Measurements from ENCODE around the gene MBD4.

The MBD4 gene

DNA sequence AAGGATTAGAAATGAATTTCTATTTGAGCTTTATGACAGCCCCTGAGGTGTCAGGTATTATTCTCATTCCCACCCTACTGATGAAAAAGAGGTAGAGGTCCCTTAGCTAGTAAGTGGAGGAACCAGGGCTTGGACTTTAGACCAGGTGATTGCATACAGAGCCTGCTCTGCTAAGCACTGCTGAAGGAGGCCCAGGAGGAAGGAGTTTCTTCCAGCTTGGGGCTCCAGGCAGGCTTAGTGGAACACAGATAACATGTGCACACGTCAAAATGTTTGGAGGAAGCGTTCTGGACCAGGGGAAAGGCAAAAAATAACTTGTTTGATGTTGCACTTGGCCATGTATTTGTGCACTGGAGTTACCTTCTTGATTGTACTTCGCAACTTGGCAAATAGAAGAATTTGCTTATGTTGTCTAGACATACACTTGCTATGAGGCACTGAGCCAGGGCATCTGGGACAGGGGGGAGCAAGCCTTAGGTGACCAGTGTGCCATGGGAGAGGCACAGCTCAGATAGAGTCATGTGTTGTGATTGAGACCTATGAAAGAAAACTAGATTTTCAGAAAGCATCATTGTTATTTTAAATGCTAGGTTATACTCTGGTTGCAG is 22.7 kb upstream of the MBD4 start:
- DNase-seq, result no peak

DNA sequence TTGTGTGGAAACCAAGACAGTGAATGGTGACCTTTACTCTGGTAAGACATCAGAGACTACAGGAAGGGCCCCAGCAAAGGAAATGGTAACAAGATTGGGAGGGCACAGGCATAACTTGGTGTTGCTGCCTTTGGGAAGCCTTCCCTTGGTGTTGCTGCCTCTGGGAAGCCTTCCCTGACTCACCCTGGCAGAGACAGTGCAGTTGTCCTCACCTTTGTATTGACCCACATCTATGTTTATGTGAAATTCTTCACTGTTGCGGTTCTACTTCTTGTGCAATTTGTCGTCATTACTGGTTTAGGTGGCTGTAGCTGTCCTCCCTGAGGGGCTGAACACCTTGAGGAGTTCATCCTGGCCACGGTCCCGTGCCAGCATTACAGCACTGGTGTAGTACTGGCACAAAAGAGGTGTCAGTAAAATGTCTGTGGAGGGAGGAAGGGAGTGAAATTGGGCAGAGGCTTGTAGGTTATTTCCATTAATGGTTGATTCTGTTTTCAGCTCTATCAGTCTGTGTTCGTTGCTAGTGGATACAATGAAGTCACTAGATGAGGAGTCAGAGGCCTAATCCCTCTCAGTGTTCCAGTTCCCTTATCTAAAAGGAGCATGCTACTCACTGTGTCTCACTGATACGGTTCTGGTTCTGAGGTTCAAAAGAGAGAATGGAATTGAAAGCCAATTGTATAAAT is 21.9 kb upstream of the MBD4 start:
- no peak for DNase-seq

GRCh38 chr3:129461022-129461421 is 21.3 kb upstream of the MBD4 start:
- DNase-seq, result no peak

GRCh38 chr3:129460572-129460971 is 20.8 kb upstream of the MBD4 start:
- no peak for DNase-seq

DNA sequence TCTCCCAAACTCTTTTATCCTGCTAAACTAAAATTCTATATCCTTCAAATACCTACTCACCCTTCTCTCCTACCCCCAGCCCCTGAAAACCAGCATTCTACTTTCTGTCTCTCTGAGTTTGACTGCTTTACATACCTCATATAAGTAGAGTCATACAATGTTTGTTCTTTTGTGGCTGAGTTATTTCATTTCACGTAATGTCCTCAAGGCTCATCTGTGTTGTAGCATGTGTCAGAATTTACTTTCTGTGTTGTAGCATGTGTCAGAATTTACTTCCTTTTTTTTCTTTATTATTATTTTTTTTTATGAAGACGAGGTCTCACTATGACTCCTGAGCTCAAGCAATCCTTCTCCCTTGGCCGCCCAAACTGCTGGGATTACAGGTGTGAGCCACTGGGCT is 20.4 kb upstream of the MBD4 start:
- no peak for DNase-seq

DNA sequence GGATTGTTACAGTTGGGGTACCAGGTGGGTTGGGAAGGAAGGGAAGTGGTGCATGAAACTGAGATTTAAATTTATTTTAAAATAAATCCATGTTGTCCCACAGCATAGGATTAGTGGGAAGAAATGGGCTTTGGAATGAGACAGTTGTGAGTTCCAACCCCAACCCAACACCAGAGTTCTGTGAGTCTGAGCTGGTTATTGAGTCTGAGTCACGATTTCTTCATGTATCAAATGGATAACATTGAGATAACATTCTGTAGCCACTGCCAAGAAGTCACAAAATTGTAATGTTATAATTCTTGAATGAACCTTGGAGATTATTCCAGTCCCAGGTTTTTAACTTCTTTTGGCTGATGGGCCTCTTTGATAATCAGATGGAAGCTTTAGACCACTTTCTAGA is 14.0 kb upstream of the MBD4 start:
- DNase-seq, result no peak

DNA sequence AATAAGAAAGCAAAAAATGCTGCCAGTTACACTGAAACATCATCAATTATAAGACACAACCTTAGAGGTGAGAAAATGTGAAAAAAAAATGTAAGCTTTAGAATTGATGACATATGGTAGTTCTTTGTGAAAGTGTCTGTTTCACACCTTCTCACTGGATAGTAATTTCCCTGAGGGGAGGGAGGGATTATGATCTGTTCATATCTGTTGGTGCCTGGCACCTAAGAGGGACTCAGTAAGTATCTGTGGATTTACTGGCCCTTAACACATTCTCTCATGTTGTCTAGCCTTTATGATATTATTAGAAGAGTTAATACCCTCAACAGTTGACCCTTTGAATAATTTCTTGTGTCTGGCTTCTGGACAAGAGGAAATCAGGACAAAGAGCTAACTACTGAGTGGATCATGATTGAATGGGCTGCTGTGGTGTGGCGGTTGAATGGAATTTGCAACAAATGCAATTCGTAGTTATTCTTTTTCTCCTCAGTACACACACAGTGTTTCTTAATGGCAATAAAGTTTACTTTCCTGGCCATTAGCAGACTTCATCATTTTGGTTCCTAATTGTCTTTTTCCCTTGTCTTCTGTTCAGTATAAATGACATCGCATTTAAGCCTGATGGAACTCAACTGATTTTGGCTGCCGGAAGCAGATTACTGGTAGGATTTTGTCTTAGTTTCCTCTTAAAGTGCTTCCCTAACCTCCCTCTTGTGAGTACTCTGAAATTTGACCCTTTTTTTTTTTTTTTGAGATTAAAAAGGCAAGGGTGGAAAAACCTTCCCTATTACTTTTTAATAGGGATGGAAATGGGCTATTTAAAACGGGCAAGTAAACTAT is 9.7 kb upstream of the MBD4 start:
- DNase-seq, result no peak

DNA sequence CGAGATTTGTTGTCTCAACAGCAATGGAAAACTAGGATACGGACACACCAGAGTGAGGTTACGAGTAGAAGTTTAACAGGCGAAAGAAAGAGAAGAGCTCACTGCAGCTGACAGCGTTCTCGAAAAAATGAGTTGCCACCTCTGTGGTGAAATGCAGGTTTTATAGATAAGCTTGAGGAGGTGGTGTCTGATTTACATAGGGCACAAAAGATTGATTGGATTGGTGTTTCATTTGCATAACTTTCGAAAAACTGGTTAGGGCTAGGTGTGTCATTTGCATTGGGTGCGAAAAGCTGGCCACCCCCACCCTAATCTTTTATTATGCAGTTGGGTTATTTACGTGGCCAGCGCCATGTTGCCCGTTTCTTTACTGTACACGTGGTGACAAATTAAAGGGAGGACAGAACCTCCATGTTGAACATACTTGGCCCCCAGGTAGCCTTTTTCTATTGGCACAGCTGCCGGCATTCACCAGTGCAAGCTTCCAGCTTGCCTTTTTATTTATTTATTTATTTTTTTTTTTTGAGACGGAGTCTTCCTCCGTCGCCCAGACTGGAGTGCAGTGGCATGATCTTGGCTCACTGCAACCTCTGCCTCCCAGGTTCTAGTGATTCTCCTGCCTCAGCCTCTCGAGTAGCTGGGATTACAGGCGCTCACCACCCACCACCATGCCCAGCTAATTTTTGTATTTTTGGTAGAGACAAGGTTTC is 8.6 kb upstream of the MBD4 start:
- no peak for DNase-seq

- no peak for DNase-seq
These were observed 7.2 kb upstream of the MBD4 start for GRCh38 chr3:129446926-129447325.

GRCh38 chr3:129445471-129445870 is 5.7 kb upstream of the MBD4 start:
- DNase-seq, result no peak

- DNase-seq, result no peak
These were observed 3.2 kb upstream of the MBD4 start for GRCh38 chr3:129442947-129443346.

DNA sequence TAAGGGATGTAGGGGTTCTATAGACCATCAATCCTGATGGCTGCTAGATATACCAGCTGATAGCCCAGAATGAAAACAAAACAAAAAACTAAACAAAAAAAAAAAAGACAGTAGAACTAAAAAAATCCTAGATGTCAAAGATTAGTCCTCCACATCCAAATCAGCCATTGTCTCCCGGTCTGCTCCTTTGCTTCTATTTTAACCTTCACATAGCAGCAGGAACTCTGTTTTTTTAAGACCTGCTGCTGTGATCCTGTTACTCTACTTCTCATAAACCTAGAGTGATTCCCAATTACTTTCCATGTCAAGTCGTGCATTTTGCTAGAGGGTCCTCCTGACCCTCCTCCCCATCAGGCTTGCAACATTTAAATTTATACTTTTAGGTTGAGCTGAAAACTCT is 2.7 kb upstream of the MBD4 start:
- DNase-seq, result no peak

GRCh38 chr3:129441782-129442181 is 2.0 kb upstream of the MBD4 start:
- DNase-seq, result no peak

DNA sequence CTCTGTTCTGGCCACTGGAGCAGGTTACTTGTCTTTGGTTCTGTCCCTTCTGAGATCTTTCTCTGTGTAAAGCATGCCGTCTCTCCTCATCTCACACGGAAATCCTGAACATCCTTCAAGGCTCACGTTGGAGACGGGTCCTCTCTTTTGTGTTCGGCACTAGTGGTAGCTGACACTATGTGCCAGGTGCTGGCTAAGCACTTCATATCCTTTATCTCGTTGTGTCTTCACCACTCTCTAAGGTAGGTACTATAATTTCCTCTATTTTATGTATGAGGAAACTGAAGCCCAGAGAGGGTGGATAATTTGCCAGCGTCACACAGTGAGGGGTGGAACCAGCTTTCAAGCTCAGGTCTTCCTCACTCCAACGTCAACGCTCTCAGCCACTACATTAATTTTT is 1.5 kb upstream of the MBD4 start:
- DNase-seq, result no peak

DNA sequence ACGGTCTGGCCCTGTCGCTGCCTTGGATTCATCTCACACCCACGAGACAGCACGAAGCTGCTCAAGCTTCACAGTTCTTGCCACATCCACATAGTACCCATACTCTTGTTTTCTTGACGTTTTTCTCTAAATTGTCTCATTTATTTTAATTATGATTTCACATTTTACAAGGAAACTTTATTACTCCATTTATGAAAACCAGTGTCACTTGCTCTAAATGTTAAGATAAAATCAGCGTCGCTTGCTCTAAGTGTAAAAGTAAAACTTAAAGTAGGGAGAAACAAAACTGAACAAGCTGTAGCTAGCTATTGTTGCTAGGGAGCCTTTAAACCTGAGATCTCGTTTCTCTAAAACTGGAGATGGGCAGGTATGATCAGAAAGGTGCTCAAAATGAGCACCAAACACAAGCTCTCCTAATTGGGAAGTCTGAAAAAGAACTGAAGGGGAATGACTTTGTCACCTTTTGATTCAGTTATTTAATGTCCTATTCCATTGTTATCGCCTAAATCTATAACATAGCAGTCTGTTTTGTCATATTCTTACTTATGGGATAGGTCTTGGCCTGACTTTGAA is 956 bp upstream of the MBD4 start:
- no peak for DNase-seq

DNA sequence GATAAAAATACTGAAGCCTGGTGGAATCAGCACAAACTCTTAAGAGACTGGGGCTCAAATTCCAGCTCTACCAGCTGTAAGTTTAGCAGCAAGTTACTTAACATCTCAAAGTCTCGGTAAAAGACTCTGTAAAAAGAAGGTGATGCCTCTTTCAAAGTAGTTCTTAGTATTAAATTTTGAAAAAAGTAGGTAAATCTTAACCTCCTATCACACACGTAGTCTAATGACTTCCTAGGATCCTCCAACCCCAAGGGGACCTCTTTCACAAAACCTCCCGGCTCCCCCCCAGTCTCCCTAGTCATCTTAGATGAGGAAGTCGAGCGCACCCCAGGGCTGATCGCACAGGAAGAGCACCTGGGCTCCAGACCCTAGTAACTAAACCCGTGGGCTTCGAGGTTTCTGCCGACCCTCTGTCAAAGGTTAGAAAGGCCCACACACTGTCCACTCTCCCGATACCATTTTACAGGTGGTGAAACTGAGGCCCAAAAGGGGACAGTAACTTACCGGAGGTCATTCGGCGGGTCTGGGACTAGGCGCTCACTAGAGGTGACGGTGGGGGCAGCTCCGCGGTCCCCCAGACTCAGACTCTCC is 427 bp downstream of the MBD4 start:
- DNase-seq, result peak; percentile 55

GRCh38 chr3:129435367-129435766 is 4.4 kb downstream of the MBD4 start:
- DNase-seq, result no peak

DNA sequence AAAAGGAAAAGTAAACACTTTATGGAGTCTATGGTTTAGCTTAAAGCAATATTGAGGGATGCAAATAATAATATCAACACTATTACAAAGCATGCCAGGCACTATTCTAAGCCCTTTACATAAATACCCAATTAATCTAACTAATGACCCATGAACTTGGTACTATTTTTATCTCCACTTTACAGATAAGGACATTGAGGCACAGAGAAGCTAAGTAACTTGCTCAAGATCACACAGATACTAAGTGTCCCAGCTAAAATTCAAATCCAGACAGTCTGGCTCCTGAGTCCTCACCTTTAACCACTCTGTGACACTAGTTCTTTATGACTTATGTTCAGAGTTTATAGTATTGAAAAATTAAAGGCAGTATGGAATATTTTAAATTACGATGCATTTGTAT is 5.6 kb downstream of the MBD4 start:
- DNase-seq, result no peak

DNA sequence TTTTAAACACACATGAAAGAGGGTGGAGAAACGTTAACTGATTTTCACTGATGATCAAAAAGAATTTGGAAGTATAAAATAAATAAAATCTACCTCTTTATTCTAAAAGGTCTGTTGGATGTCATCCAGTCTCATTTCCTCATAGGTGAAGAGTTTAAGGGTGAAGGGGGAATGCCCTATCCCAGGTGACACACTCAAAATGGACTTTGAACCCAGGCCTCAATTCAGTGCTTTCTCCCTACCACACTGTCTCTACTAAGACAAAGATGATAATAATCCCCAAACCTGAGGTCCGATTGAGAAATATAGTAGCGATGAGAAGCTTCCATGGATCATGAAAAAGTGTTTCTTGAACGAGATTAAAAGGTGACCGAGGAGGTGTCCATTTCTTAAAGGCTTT is 6.2 kb downstream of the MBD4 start:
- DNase-seq, result no peak

DNA sequence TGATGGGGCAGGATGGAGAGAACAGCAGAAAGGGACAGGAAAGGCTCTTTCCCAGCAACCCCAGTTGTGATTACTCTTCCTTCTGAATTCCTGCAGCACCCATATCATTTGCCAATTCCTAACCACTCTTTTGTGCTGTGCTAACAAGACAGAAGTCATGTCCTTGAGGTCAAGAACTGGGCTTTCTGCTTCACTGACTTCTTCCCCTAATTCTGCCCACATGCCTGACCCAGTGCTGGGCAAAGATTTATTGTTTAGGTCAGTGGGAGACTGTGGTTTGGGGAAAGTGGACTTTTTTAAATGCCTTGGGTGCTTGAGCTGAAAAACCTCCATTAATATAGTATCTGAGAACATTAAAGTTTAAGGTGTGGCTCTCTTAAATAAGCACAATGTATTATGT is 7.1 kb downstream of the MBD4 start:
- no peak for DNase-seq

- DNase-seq, result no peak
These were observed 7.7 kb downstream of the MBD4 start for GRCh38 chr3:129432036-129432435.

GRCh38 chr3:129429602-129430001 is 10.1 kb downstream of the MBD4 start:
- no peak for DNase-seq

GRCh38 chr3:129429080-129429451 is 10.7 kb downstream of the MBD4 start:
- DNase-seq, result no peak

All from activated CD4-positive, alpha-beta T cell treated with anti-CD3 and anti-CD28 coated beads for 48 hours (primary cell).